Panc1 (cell line): ENCODE data around the gene ANXA6. TPM values are rescaled to one million over a fixed set of nuclear protein-coding genes. Genes with fewer than 3 reads are reported as not detected.

Experiments used
- ATAC-seq: fragments of 200-7000 bp; cut with Tn5 transposase; 2 replicates; pipeline ENCODE4 v1.9.1; 2020; ENCODE audit warnings: mild to moderate bottlenecking, moderate library complexity
- BruUV-seq: library from RNA; stranded (reverse); fragments of 400-500 nt; replicated peaks from 2 replicates; lab custom pipeline; 2021; lab: Mats Ljungman, UMichigan
- CTCF ChIA-PET: fragments of 300-600 bp; sonication (Branson Sonifier 250); formaldehyde crosslinking; loops from one replicate; lab custom pipeline; 2022; ENCODE audit warnings: antibody characterized with exemption; lab: Charles Lee
- POLR2A ChIA-PET: fragments of 300-600 bp; sonication (Branson Sonifier 250); formaldehyde crosslinking; loops from one replicate; lab custom pipeline; 2022; ENCODE audit warnings: antibody characterized with exemption; lab: Charles Lee
- DNase-seq: peaks from one replicate; pipeline ENCODE4 v3.0.0-alpha.2; 2010; ENCODE audit warnings: low read depth, low spot score
- H3K27ac ChIP-seq: 2 replicates; pipeline ENCODE4 v1.5.1; 2011; ENCODE audit warnings: mild to moderate bottlenecking, low read length, inconsistent platforms
- H3K27me3 ChIP-seq: fragments of 200-500 bp; sonication (Bioruptor generic); 2 replicates; pipeline ENCODE4 v1.6.0; 2014; ENCODE audit warnings: low read length, inconsistent platforms; ENCODE audit not compliant: control insufficient read depth, insufficient read depth
- H3K36me3 ChIP-seq: fragments of 200-500 bp; sonication (Bioruptor generic); 2 replicates; pipeline ENCODE4 v1.5.1; 2014; ENCODE audit warnings: inconsistent platforms, mild to moderate bottlenecking, low read length, moderate library complexity; ENCODE audit not compliant: control insufficient read depth, insufficient read depth
- H3K4me1 ChIP-seq: 2 replicates; pipeline ENCODE4 v1.5.1; 2011; ENCODE audit warnings: inconsistent platforms, mild to moderate bottlenecking, low read length, moderate library complexity; ENCODE audit not compliant: control insufficient read depth, insufficient read depth
- H3K4me3 ChIP-seq, 2 experiments: 2 replicates each; pipeline ENCODE4 v1.5.1; 2011 to 2012; ENCODE audit warnings: low read depth in 2 of 2, low read length in 2 of 2, mild to moderate bottlenecking in 2 of 2, inconsistent platforms in 1 of 2, moderate library complexity in 1 of 2
- H3K9me3 ChIP-seq: fragments of 200-500 bp; sonication (Bioruptor generic); 2 replicates; pipeline ENCODE4 v1.5.1; 2014; ENCODE audit warnings: low read depth, mild to moderate bottlenecking, inconsistent platforms, low read length, moderate library complexity; ENCODE audit not compliant: control insufficient read depth, insufficient read depth
- CTCF ChIP-seq: fragments of 450-650 bp; IDR thresholded peaks from 2 replicates; pipeline ENCODE4 v1.5.1; 2017; ENCODE audit warnings: mild to moderate bottlenecking
- POLR2AphosphoS5 ChIP-seq: IDR thresholded peaks from 2 replicates; pipeline ENCODE4 v1.6.1; 2012; ENCODE audit warnings: mild to moderate bottlenecking, low read depth, low read length, moderate library complexity
- REST ChIP-seq, 2 experiments: IDR thresholded peaks; 2 replicates each; pipeline ENCODE4 v1.6.1; 2011 to 2012; ENCODE audit warnings: low read depth in 2 of 2, control low read depth in 1 of 2, low read length in 1 of 2, mild to moderate bottlenecking in 1 of 2, moderate library complexity in 1 of 2; ENCODE audit not compliant: insufficient read depth in 1 of 2
- SIN3A ChIP-seq: IDR thresholded peaks from 2 replicates; pipeline ENCODE4 v1.6.1; 2012; ENCODE audit warnings: low read depth, mild to moderate bottlenecking, low read length, moderate library complexity, borderline replicate concordance; ENCODE audit not compliant: insufficient read depth
- TCF7L2 ChIP-seq: IDR thresholded peaks from 2 replicates; pipeline ENCODE4 v1.6.1; 2011; ENCODE audit warnings: mild to moderate bottlenecking, low read depth, low read length, inconsistent platforms
- in situ Hi-C: cut with HindIII; loops from 2 replicates; pipeline ENCODE4 v1.10.0; 2016; ENCODE audit warnings: low sequenced_read_pairs, low pct_unique_long_range_greater_than_20kb
- intact Hi-C: fragments of 100-400 bp; cut with micrococcal nuclease; formaldehyde crosslinking; loops from one replicate; pipeline ENCODE4 v1.10.0; 2022; ENCODE audit not compliant: unreplicated experiment
- total RNA-seq: library from RNA; stranded (reverse); gene quantifications from one replicate; pipeline ENCODE4 v1.2.1, GENCODE V29; 2021; ENCODE audit not compliant: unreplicated experiment

ANXA6 gene
- total RNA-seq, 1 experiment from 2014 or later: 60.0 TPM

DNA sequence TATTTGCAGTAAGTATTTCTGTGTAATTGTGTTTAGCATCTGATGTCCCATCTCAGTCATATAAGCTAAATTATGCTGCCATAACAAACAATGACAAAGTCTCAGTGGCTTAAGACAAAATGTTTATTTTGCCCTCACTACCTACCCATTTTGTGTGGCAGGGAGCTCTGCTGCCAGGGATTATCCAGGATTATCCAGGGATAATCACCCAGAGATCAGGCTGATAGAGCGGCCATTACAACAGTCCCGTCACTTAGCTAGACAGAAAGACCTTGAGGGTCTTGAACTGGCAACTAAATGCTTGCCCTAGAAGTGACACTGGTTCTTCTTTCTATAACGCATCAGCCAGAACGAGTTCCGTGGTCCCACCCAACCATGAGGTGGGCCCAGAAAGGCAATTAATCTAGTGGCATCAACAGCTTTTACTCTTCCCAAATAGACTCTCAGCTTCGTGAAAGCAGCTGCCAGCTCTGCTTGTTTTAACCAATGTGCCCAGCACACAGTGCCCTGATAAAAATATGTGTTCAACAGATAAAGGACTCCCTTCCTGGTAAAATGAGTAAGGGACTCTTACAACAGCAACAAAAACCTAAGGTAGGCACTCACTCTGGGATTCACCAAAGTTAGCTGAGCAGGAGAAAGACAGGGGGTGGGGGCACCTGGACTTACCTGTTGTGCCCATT lies 43.5 kb upstream of the ANXA6 start:
- no peaks in the 10 kb centered on the region for H3K9me3 ChIP-seq
- TF ChIP-seq POLR2AphosphoS5 (no peak), TCF7L2 (no peak), REST (IDR thresholded peaks at IDR 0.05; ENCODE audit: insufficient read depth in 1 of 2, low read depth in 2 of 2, low read length in 1 of 2) (no peak), CTCF (no peak), SIN3A (no peak)
- CTCF ChIA-PET: no interaction called here
- H3K36me3 ChIP-seq: no peaks in the 10 kb centered on the region
- in situ Hi-C loops (no loop called here), intact Hi-C loops (no loop called here)
- ATAC-seq: no peak
- H3K4me3 ChIP-seq: no peak overlapping the region
- POLR2A ChIA-PET: no interaction called here
- no peaks in the 10 kb centered on the region for H3K4me1 ChIP-seq
- H3K27ac ChIP-seq: no peak overlapping the region
- H3K27me3 ChIP-seq: no peaks in the 10 kb centered on the region
- no TSS peak for BruUV-seq
- no peak for DNase-seq

DNA sequence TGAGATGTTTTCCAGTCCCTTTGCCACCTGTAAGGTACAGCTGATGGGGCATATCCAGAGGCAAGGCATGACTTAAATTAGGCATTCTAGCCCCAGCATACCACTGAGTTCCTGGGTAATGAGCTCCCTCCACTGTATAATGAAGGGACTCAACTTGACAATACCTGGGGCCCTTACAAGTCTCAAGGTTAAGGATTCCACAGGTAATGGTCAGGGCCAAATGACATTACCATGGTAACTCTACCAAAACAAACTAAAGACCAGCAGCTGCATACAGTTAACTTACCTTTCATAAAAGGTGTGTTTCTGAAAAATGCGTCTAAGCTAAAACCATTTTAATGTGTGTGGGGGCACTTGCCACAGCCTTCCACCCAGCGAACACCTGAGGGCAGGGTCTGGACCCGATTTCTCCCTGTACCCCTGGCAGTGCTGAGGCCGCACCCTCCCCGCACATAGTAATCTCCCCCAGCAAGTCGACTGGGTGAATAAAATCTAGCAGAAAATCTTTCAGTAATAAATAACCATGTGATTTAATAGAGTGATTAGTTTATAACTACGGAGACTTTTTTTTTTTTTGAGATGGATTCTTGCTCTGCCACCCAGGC lies 42.1 kb upstream of the ANXA6 start:
- no peak for DNase-seq
- ATAC-seq: no peak
- intact Hi-C loops: no loop called here
- TF ChIP-seq TCF7L2 (no peak), SIN3A (no peak), CTCF (no peak), REST (IDR thresholded peaks at IDR 0.05; ENCODE audit: insufficient read depth in 1 of 2, low read depth in 2 of 2, low read length in 1 of 2) (no peak), POLR2AphosphoS5 (no peak)
- Histone ChIP-seq H3K9me3 (no peaks in the 10 kb centered on the region), H3K27ac (no peak overlapping the region), H3K4me1 (no peaks in the 10 kb centered on the region), H3K4me3 (no peak overlapping the region), H3K27me3 (no peaks in the 10 kb centered on the region), H3K36me3 (no peaks in the 10 kb centered on the region)
- ChIA-PET POLR2A (no interaction called here), CTCF (no interaction called here)
- in situ Hi-C loops: no loop called here
- BruUV-seq: no TSS peak
